GM21717 (cell line): ENCODE results near the gene COBL.

Source experiments
- ATAC-seq: cut with Tn5 transposase; IDR thresholded peaks from one replicate; pipeline ENCODE4 v1.9.1; 2021; ENCODE audit warnings: mild to moderate bottlenecking, moderate library complexity; ENCODE audit not compliant: unreplicated experiment

COBL gene

GRCh38 chr7:51326656-51327286 is 10.2 kb upstream of the COBL start:
- ATAC-seq = no peak

GRCh38 chr7:51325908-51326307 is 9.3 kb upstream of the COBL start:
- no peak for ATAC-seq

- no peak for ATAC-seq
Observed at GRCh38 chr7:51325261-51325676, 8.7 kb upstream of the COBL start.

- no peak for ATAC-seq
Observed at GRCh38 chr7:51324206-51324898, 7.7 kb upstream of the COBL start.

- ATAC-seq = no peak
Observed at GRCh38 chr7:51321961-51322515, 5.4 kb upstream of the COBL start.

GRCh38 chr7:51318886-51319579 is 2.4 kb upstream of the COBL start:
- no peak for ATAC-seq

GRCh38 chr7:51318001-51318400 is 1.4 kb upstream of the COBL start:
- no peak for ATAC-seq

GRCh38 chr7:51317582-51317910 is 937 bp upstream of the COBL start:
- no peak for ATAC-seq

GRCh38 chr7:51316262-51316665 is 345 bp downstream of the COBL start:
- no peak for ATAC-seq

- no peak for ATAC-seq
Observed at GRCh38 chr7:51315393-51316261, 982 bp downstream of the COBL start.

- no peak for ATAC-seq
Observed at GRCh38 chr7:51314726-51315125, 1.9 kb downstream of the COBL start.

- no peak for ATAC-seq
Observed at GRCh38 chr7:51313738-51314425, 2.7 kb downstream of the COBL start.

- ATAC-seq = no peak
Observed at GRCh38 chr7:51312951-51313737, 3.5 kb downstream of the COBL start.

GRCh38 chr7:51311166-51311565 is 5.4 kb downstream of the COBL start:
- no peak for ATAC-seq

GRCh38 chr7:51310131-51310583 is 6.5 kb downstream of the COBL start:
- ATAC-seq = no peak

GRCh38 chr7:51309361-51310130 is 7.1 kb downstream of the COBL start:
- ATAC-seq = no peak

GRCh38 chr7:51308696-51309095 is 7.9 kb downstream of the COBL start:
- no peak for ATAC-seq

GRCh38 chr7:51308265-51308664 is 8.3 kb downstream of the COBL start:
- ATAC-seq = no peak
